ENCODE measurements around the gene CFAP299.

- TF ChIP-seq EP300 (IDR thresholded peaks at IDR 0.05) (no peak), CTCF (IDR thresholded peaks at IDR 0.05) (no peak)
Observed at GRCh38 chr4:80466618-80467017, 131.1 kb downstream of the CFAP299 start.

All from esophagus muscularis mucosa (tissue), 3 donors.